ENCODE measurements around the gene TRPM2.

TRPM2 gene

GRCh38 chr21:44471996-44472395 is 118.6 kb downstream of the TRPM2 start:
- no peak overlapping the region for H2AFZ ChIP-seq (ENCODE audit: low read depth, low read length)
- H3K4me3 ChIP-seq (ENCODE audit: low read length) = no peak overlapping the region
- H3K27ac ChIP-seq (ENCODE audit: low read length) = no peak overlapping the region
- no peaks in the 10 kb centered on the region for H3K79me2 ChIP-seq (ENCODE audit: low read length)
- no peak overlapping the region for H3K9ac ChIP-seq (ENCODE audit: low read length)
- no peaks in the 10 kb centered on the region for H3K4me1 ChIP-seq (ENCODE audit: low read length)
- TF ChIP-seq EZH2phosphoT487 (IDR thresholded peaks at IDR 0.05; ENCODE audit: low read depth) (no peak), CTCF (IDR thresholded peaks at IDR 0.05; ENCODE audit: low read depth, low read length) (no peak)
- H4K20me1 ChIP-seq (ENCODE audit: insufficient read depth, low read length) = no peaks in the 10 kb centered on the region
- H3K27me3 ChIP-seq (ENCODE audit: low read depth, low read length) = 0 out of 2 replicates have a peak, but pooled peaks cover 5% of the 10 kb centered on the region
- no peaks in the 10 kb centered on the region for H3K36me3 ChIP-seq (replicated peaks; ENCODE audit: low read depth, low read length)
- H3K9me3 ChIP-seq (ENCODE audit: insufficient read depth, low read length) = no peaks in the 10 kb centered on the region
- no peak overlapping the region for H3K4me2 ChIP-seq (ENCODE audit: low read length)

GRCh38 chr21:44473915-44474555 is 120.6 kb downstream of the TRPM2 start:
- Histone ChIP-seq H3K27ac (ENCODE audit: low read length) (no peak overlapping the region), H3K9me3 (ENCODE audit: insufficient read depth, low read length) (no peaks in the 10 kb centered on the region), H3K36me3 (replicated peaks; ENCODE audit: low read depth, low read length) (no peaks in the 10 kb centered on the region), H3K27me3 (ENCODE audit: low read depth, low read length) (0 out of 2 replicates have a peak, but pooled peaks cover 5% of the 10 kb centered on the region), H2AFZ (ENCODE audit: low read depth, low read length) (no peak overlapping the region), H3K4me1 (ENCODE audit: low read length) (no peaks in the 10 kb centered on the region), H3K9ac (ENCODE audit: low read length) (no peak overlapping the region), H3K79me2 (ENCODE audit: low read length) (no peaks in the 10 kb centered on the region), H4K20me1 (ENCODE audit: insufficient read depth, low read length) (no peaks in the 10 kb centered on the region), H3K4me3 (ENCODE audit: low read length) (no peak overlapping the region), H3K4me2 (ENCODE audit: low read length) (no peak overlapping the region)
- TF ChIP-seq CTCF (IDR thresholded peaks at IDR 0.05; ENCODE audit: low read depth, low read length) (no peak), EZH2phosphoT487 (IDR thresholded peaks at IDR 0.05; ENCODE audit: low read depth) (no peak)

GRCh38 chr21:44475266-44475845 is 121.9 kb downstream of the TRPM2 start:
- Histone ChIP-seq H3K4me1 (ENCODE audit: low read length) (no peaks in the 10 kb centered on the region), H3K36me3 (replicated peaks; ENCODE audit: low read depth, low read length) (no peaks in the 10 kb centered on the region), H3K4me3 (ENCODE audit: low read length) (no peak overlapping the region), H3K79me2 (ENCODE audit: low read length) (no peaks in the 10 kb centered on the region), H3K4me2 (ENCODE audit: low read length) (no peak overlapping the region), H3K27me3 (ENCODE audit: low read depth, low read length) (0 out of 2 replicates have a peak, but pooled peaks cover 5% of the 10 kb centered on the region), H3K9ac (ENCODE audit: low read length) (no peak overlapping the region), H3K27ac (ENCODE audit: low read length) (no peak overlapping the region), H4K20me1 (ENCODE audit: insufficient read depth, low read length) (no peaks in the 10 kb centered on the region), H3K9me3 (ENCODE audit: insufficient read depth, low read length) (no peaks in the 10 kb centered on the region), H2AFZ (ENCODE audit: low read depth, low read length) (no peak overlapping the region)
- TF ChIP-seq CTCF (IDR thresholded peaks at IDR 0.05; ENCODE audit: low read depth, low read length) = no peak
- no peak for TF ChIP-seq EZH2phosphoT487 (IDR thresholded peaks at IDR 0.05; ENCODE audit: low read depth)

GRCh38 chr21:44477131-44477530 is 123.7 kb downstream of the TRPM2 start:
- Histone ChIP-seq H3K4me2 (ENCODE audit: low read length) (no peak overlapping the region), H3K9ac (ENCODE audit: low read length) (no peak overlapping the region), H4K20me1 (ENCODE audit: insufficient read depth, low read length) (no peaks in the 10 kb centered on the region), H3K4me1 (ENCODE audit: low read length) (no peaks in the 10 kb centered on the region), H3K9me3 (ENCODE audit: insufficient read depth, low read length) (no peaks in the 10 kb centered on the region), H3K36me3 (replicated peaks; ENCODE audit: low read depth, low read length) (no peaks in the 10 kb centered on the region), H3K4me3 (ENCODE audit: low read length) (no peak overlapping the region), H2AFZ (ENCODE audit: low read depth, low read length) (no peak overlapping the region), H3K27ac (ENCODE audit: low read length) (no peak overlapping the region), H3K27me3 (ENCODE audit: low read depth, low read length) (0 out of 2 replicates have a peak, but pooled peaks cover 2% of the 10 kb centered on the region), H3K79me2 (ENCODE audit: low read length) (no peaks in the 10 kb centered on the region)
- TF ChIP-seq EZH2phosphoT487 (IDR thresholded peaks at IDR 0.05; ENCODE audit: low read depth) (no peak), CTCF (IDR thresholded peaks at IDR 0.05; ENCODE audit: low read depth, low read length) (no peak)

Measured in OCI-LY3 (cell line).